GM18951 (cell line): ENCODE measurements around the gene SSX4B.
"Not testable (repeated sequence)": the region's sequence is repeated elsewhere in the genome, so short reads cannot be mapped to it uniquely, and the experiment has no call there.

ENCODE experiments used
- POLR2A ChIP-seq: IDR thresholded peaks from 4 replicates; pipeline ENCODE4 v1.6.1; 2011; ENCODE audit warnings: mild to moderate bottlenecking; ENCODE audit not compliant: insufficient read length, insufficient read depth; ENCODE audit errors: extremely low read depth
- in situ Hi-C: fragments of 300-500 bp; cut with MboI; formaldehyde crosslinking; loops from one replicate; pipeline ENCODE4 v1.12.0; 2022; ENCODE audit warnings: low sequenced_read_pairs, mixed read lengths, inconsistent platforms; ENCODE audit not compliant: unreplicated experiment

The SSX4B gene, protein sequence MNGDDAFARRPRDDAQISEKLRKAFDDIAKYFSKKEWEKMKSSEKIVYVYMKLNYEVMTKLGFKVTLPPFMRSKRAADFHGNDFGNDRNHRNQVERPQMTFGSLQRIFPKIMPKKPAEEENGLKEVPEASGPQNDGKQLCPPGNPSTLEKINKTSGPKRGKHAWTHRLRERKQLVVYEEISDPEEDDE

DNA sequence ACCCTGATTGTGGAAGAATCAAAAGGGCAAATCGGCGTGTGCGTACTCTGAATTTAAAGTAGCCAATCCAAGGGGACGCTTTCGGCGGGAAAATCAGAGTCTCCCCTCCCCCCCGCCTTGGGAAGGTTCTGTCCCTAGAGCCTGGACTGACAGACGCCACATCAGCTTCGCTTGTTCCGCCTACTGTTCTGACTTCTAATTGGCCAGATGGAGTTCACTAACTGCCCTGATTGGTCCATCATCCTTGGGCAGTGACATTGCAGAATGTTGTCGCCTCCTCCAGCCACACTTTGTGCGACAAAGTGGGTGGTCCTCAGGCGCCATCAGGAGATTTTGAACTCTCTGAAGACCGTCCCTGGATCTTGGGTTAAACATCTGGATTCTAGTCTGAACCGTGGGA, at the start of gene SSX4B:
TSS of gene SSX4B (minus strand) at position 101 of the 400 bp plus-strand sequence. CDS start 588 bp downstream, outside the sequence.
- in situ Hi-C loops = not testable (repeated sequence)

DNA sequence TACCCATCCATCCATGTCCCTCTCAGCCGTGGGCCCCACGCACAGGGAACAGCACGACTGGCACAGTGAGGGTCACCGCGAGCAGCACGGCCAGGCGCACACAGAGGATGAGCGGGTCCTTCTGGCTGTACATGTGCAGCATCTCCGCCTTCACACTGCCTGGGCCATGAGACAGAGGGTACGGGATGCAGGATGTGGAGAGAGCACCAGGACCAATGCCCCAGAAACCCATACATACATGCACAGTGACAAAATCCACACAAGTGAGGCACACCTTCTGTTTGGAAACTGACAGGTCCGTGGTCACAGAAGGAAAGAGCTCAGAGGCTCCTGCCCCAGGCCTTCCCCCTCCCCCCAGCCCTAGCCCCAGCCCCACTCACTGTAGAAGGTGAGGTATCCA, 48.8 kb upstream of the SSX4B start:
- in situ Hi-C loops = no loop called here
- no peak for TF ChIP-seq POLR2A

DNA sequence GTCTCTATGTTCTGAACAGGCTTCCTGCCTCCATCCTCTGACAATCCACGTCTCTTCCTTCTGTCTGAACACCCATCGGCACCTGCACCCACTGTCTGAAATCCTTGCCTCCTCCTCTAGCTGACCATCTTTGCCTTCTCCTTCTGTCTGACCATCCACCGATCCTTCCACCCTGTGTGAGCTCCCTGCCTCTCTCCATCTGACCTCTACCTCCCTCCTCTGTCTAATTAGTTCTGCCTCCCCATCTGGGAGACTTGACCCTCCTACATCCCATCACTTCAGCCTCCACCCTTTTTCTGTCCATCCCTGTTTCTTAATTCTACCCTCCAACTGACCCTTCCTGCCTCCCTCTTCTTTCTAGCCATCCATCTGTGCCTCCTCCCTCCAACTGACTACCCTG, 48.3 kb upstream of the SSX4B start:
- in situ Hi-C loops = no loop called here
- no peak for TF ChIP-seq POLR2A

DNA sequence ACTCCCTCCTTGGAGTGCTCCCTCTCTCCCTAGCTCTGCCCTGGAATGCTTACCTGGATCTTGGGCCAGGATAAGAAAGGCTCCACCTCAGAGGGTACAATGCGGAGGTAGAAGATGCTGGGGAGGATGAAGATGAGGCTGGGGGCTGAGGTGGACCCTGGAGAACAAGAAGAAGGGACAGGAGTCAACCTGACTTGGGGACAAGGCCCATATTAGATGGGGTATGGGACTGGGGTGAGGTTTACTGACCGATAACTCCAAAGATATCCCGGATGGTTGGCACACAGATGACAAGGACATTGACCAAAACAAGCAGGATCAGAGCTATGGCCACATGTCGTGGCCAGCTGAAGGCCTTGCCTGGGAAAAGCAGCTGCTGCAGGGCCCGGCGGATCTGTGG, 47.7 kb upstream of the SSX4B start:
- in situ Hi-C loops = no loop called here
- no peak for TF ChIP-seq POLR2A

DNA sequence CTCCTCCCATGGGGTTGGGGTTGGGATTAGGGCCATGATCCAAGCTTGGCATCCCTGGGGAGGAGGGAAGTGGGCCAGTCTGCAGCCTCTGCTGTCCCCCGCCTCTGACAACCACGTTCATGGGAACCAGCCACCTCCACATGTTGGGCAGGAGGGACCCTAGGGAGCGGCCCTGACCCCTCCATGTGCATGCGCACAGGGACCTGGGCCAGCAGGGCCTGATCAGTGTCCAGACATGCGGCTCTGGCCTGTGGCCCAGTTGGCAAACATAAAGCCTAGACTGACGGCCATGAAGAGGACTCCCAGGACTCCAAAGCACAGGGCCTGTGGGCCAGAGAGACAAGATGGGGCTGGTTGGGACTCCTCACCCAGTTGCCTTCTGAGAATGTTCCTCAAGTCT, 47.0 kb upstream of the SSX4B start:
- in situ Hi-C loops = no loop called here
- no peak for TF ChIP-seq POLR2A

DNA sequence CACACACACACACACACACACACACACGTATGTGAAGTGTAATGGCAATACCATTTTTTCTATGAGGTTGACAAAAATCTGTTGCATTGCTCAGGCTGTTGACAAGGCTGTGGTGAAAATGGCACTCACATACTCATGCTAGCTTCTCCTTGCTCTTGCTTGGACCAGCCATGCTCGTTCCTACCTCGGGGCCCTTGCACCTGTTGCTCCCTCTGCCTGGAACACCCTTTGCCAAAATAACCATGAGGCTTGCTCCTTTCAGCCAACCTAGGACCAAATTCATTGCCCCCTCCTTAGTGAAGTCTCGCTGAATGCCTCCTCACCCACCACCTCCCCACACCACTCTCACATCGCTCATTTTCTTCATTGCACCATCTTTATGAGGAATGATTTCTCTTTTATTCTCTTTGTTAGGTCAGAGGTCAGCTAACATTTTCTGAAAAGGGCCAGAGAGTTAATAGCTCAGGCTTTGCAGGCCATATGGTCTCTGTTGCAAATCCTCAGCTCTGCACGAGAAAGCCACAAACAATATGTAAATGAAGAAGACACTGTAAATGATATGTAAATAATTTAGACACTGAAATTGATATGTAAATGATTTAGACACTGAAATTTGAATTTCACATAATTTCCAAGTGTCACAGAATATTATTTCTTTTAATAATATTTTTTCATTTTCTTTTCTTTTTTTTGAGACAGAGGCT, 45.0 kb upstream of the SSX4B start:
- no peak for TF ChIP-seq POLR2A
- in situ Hi-C loops = no loop called here

DNA sequence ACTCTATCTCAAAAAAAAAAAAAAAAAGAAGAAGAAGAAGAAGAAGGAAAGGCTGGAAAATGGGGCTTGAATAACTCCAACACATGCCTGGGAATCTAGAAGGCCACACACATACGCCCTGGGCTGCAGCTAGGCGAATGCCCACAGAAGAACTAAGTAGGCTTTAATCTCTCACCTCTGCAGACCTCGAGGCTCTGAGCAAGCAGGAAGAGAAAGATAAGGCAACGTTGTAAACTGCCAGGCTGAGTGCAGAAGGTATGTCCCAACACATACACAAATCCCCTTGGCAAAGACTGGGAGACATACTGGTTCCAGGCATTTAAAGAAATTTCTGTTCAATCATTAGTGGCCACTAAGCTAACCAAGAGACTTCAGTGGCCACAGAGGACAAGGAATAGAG, 39.9 kb upstream of the SSX4B start:
- in situ Hi-C loops = no loop called here
- TF ChIP-seq POLR2A = no peak

DNA sequence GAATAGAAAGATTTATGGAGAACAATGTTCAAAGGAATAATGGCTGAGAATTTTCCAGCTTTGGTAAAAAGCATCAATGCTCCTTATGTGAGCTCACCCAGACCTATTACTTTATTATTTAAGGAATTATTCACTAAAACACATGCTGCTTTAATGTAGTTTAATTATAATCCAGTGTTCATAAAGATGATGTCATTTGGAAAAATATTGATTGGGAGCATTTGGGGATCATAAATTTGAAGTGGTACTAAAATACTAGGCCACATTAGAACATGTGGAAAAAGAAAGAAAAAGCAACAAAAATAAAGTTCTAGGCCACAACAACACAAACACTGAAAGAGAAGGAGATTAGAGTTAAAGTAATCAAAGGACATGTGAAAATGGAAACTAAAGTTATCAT, 38.3 kb upstream of the SSX4B start:
- in situ Hi-C loops = no loop called here
- no peak for TF ChIP-seq POLR2A

DNA sequence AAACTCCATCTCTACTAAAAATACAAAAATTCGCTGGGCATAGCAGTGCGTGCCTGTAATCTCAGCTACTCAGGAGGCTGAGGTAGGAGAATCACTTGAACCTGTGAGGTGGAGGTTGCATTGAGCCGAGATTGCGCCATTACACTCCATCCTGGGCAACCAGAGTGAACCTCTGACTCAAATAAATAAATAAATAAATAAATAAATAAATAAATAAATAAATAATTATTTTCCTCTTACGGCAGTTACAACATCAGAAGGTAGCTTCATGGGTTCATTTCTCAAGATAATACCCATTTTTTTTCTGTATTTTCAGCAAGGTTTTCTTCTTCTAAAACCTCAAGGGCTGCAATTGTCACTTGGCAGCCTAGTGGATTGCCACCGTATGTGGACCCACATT, 35.4 kb upstream of the SSX4B start:
- in situ Hi-C loops = not testable (repeated sequence)

DNA sequence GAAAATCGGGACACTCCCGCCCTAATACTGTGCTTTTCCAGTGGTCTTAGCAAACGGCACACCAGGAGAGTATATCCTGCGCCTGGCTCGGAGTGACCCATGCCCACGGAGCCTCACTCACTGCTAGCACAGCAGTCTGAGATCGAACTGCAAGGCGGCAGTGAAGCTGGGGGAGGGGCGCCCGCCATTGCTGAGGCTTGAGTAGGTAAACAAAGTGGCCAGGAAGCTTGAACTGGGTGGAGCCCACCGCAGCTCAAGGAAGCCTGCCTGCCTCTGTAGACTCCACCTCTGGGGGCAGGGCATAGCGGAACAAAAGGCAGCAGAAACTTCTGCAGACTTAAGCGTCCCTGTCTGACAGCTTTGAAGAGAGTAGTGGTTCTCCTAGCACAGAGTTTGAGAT, 22.0 kb upstream of the SSX4B start:
- in situ Hi-C loops = not testable (repeated sequence)

DNA sequence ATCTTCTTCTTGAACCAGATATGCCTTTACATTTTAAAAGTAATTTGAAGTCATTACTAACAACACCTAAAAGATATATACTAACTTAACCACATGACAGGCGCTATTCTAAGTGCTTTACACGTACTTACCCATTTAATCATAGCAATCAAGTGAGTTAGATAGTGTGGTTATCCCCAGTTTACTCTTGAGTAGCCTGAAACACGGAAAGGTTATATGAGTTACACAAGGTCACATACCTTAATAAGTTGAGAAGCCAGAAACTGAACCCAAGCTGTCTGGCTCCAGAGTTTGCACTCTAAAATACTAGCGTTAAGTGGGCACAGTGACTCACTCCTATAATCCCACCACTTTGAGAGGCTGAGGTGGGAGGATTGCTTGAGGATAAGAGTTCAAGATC, 18.4 kb upstream of the SSX4B start:
- in situ Hi-C loops = not testable (repeated sequence)

DNA sequence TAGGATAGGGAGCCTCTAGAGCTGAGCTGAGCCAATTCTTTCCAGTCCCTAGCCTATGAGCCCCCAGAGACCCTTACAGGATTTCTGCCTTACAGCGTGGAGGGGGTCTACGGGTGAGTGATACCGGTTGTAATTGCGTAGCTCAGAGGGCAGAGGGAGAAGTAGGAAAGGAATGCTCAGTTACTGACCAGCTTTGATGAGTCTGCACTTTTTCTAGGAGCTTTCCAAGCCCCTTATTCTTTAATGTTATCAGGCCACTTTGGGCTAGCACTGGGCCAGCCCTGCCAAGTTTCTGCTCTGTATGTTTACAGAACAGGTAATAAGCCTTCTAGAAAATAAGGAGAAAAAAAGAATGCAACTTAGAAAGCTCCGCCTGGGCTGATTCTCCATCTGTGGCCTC, 17.8 kb upstream of the SSX4B start:
- in situ Hi-C loops = not testable (repeated sequence)

DNA sequence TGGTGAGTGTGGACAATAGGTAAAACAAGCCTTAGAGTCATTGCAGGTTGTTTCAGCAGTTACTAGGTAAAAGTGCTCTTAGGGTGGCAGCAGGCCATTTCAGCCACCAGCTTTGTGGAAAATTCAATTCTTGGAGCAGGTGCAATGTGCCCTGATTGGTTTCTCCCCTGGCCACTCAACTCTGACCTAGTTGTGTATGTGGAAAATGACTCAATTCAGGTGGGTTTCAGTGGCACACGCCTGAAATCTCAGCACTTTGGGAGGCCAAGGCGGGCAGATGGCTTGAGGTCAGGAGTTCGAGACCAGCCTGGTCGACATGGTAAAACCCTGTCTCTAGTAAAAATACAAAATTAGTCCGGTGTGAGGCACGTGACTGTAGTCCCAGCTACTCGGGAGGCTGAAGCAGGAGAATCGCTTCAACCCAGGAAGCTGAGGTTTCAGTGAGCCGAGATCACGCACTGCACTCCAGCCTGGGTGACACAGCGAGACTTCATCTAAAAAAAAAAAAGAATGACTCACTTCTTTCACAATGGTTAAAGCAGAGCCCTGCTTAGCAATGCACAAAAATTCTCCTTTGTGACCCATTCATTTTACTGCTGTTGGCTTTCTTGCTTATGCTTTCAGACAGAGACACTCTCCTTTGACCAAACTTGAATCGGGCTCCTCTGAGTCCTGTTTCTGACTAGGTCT, 15.4 kb upstream of the SSX4B start:
- in situ Hi-C loops = not testable (repeated sequence)

DNA sequence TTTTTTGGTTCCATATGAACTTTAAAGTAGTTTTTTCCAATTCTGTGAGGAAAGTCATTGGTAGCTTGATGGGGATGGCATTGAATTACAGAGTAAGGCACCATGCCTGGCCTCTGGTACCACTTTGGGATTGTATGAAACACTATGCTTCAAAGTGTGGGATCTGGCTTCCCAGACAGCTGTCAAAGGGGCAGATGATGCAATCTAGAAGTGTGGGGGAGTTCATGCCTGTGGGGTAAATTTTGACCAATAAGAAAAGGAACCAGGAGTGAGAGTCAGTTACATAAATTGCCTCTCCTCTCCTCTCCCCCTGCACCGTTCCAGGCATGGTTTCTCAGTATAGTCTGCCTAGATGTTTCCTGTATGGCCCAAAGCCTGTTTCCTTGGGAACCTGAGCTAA, 13.9 kb downstream of the SSX4B start:
- in situ Hi-C loops = not testable (repeated sequence)

DNA sequence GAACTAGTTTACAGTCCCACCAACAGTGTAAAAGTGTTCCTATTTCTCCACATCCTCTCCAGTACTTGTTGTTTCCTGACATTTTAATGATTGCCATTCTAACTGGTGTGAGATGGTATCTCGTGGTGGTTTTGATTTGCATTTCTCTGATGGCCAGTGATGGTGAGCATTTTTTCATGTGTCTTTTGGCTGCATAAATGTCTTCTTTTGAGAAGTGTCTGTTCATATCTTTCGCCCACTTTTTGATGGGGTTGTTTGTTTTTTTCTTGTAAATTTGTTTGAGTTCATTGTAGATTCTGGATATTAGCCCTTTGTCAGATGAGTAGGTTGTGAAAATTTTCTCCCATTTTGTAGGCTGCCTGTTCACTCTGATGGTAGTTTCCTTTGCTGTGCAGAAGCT, 14.8 kb downstream of the SSX4B start:
- in situ Hi-C loops = not testable (repeated sequence)

DNA sequence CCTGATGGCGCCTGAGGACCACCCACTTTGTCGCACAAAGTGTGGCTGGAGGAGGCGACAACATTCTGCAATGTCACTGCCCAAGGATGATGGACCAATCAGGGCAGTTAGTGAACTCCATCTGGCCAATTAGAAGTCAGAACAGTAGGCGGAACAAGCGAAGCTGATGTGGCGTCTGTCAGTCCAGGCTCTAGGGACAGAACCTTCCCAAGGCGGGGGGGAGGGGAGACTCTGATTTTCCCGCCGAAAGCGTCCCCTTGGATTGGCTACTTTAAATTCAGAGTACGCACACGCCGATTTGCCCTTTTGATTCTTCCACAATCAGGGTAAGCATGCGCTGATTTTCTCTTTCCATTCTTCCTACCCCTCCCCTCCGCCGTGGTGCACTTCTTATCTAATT, 28.5 kb downstream of the SSX4B start, which contains the start of gene SSX4:
TSS of gene SSX4 (plus strand) at position 301 of the 400 bp plus-strand sequence. CDS start 515 bp downstream, outside the sequence.
- in situ Hi-C loops = not testable (repeated sequence)

DNA sequence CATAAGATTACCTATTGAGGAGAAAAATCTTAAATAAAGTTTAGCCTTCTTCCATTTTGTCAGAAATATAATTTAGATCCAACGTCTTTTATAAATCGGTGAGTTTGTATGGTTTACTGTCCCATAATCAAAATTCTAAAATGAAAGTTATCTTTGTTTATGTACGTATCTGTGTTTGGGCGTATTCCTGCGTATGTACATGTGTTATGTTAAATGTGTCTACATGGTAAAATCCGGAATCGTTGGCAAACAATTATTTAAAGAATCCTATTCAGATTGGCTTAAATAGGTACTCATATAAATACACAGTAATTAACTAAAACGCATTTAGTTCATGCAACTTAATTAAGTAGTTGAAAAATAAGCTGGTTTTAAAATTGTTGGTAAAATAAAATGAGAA, 41.4 kb downstream of the SSX4B start:
- in situ Hi-C loops = not testable (repeated sequence)

DNA sequence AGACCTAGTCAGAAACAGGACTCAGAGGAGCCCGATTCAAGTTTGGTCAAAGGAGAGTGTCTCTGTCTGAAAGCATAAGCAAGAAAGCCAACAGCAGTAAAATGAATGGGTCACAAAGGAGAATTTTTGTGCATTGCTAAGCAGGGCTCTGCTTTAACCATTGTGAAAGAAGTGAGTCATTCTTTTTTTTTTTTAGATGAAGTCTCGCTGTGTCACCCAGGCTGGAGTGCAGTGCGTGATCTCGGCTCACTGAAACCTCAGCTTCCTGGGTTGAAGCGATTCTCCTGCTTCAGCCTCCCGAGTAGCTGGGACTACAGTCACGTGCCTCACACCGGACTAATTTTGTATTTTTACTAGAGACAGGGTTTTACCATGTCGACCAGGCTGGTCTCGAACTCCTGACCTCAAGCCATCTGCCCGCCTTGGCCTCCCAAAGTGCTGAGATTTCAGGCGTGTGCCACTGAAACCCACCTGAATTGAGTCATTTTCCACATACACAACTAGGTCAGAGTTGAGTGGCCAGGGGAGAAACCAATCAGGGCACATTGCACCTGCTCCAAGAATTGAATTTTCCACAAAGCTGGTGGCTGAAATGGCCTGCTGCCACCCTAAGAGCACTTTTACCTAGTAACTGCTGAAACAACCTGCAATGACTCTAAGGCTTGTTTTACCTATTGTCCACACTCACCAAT, 43.9 kb downstream of the SSX4B start:
- in situ Hi-C loops = not testable (repeated sequence)

DNA sequence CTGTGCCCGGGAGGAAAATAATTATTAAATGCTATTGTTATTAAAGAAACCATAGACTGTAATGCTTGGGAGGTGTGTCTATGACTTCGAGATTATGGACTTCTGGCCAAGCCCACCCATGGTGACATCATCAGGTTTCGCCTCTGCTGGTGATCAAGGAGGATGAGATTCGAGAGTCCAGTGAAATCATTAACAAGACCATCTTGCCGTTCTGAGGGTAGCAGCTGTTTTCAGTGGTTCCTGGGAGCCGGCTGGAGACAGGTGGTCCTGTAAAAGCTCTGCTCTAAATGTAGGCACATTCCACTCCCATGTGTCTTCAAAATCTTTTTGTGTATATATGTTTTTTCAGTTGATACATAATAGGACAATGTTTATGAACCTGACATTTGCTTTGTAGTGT, 52.5 kb downstream of the SSX4B start:
- in situ Hi-C loops = not testable (repeated sequence)
